A549 (cell line): ENCODE measurements around the gene HK1. TPM values are rescaled to one million over a fixed set of nuclear protein-coding genes. Genes with fewer than 3 reads are reported as not detected.

ENCODE experiments used
- ATAC-seq, 2 experiments: fragments of 200-7000 bp in 1 of 2; fragments of >200 bp in 1 of 2; cut with Nextera tagmentation in 1 of 2; cut with Tn5 transposase in 1 of 2; 3 replicates each; pipeline versions ENCODE4 v1.8.0 to v1.9.1; 2018 to 2020; ENCODE audit warnings: mild to moderate bottlenecking in 1 of 2, moderate library complexity in 1 of 2
- CTCF ChIA-PET: fragments of 300-600 bp; sonication (Branson Sonifier 250); formaldehyde crosslinking; extraction: SDS; loops from one replicate; lab custom pipeline; 2021; ENCODE audit warnings: antibody characterized with exemption, inconsistent platforms; lab: Yijun Ruan, JAX
- POLR2A ChIA-PET: fragments of 350-600 bp; formaldehyde crosslinking; extraction: SDS; loops from one replicate; lab custom pipeline; 2021; ENCODE audit warnings: antibody characterized with exemption, inconsistent platforms; lab: Yijun Ruan, JAX
- DNase-seq, 2 experiments: peaks; one replicate each; pipeline versions ENCODE4 v3.0.0 to v3.0.0-alpha.2; 2011 to 2016; ENCODE audit warnings: low read depth in 1 of 2, low spot score in 1 of 2
- FAIRE-seq: peaks from 2 replicates; lab custom pipeline; 2011; peaks lifted over from hg19 to GRCh38; lab: Jason Lieb, UNC
- H3K27ac ChIP-seq, 2 experiments: fragments of >200 bp; sonication (Bioruptor Twin); formaldehyde crosslinking; 3 replicates each; pipeline ENCODE4 v1.5.1; 2016 to 2017
- H3K4me1 ChIP-seq: fragments of >200 bp; sonication (Bioruptor Twin); formaldehyde crosslinking; 3 replicates; pipeline ENCODE4 v1.6.1; 2016
- H3K4me2 ChIP-seq: fragments of >200 bp; sonication (Bioruptor Twin); formaldehyde crosslinking; 3 replicates; pipeline ENCODE4 v1.6.1; 2016
- H3K4me3 ChIP-seq: fragments of >200 bp; sonication (Bioruptor Twin); formaldehyde crosslinking; 3 replicates; pipeline ENCODE4 v1.5.1; 2016
- H3K9me3 ChIP-seq: fragments of >200 bp; sonication (Bioruptor Twin); formaldehyde crosslinking; 3 replicates; pipeline ENCODE4 v1.6.1; 2016
- ATOH8 ChIP-seq: fragments of 250-450 bp; sonication (Bioruptor Pico); IDR thresholded peaks from 2 replicates; pipeline ENCODE4 v1.5.0; 2020; ENCODE audit warnings: low read depth, mild to moderate bottlenecking, moderate library complexity
- BHLHE40 ChIP-seq: IDR thresholded peaks from 2 replicates; pipeline ENCODE4 v1.6.1; 2012; ENCODE audit warnings: low read depth, low read length, inconsistent platforms
- CBX2 ChIP-seq: fragments of 200-600 bp; sonication (generic); IDR thresholded peaks from 2 replicates; pipeline ENCODE4 v1.6.1; 2016; ENCODE audit warnings: low read depth, mild to moderate bottlenecking, borderline replicate concordance
- CBX8 ChIP-seq: fragments of 200-600 bp; sonication (generic); IDR thresholded peaks from 2 replicates; pipeline ENCODE4 v1.6.1; 2016
- CHD4 ChIP-seq: fragments of 200-600 bp; sonication (generic); IDR thresholded peaks from 2 replicates; pipeline ENCODE4 v1.6.1; 2016; ENCODE audit warnings: antibody characterized with exemption, mild to moderate bottlenecking, borderline replicate concordance
- E2F6 ChIP-seq: IDR thresholded peaks from 2 replicates; pipeline ENCODE4 v1.6.1; 2012; ENCODE audit warnings: low read depth, borderline replicate concordance
- ESRRA ChIP-seq: fragments of 150-350 bp; IDR thresholded peaks from 2 replicates; pipeline ENCODE4 v1.6.1; 2014; ENCODE audit warnings: mild to moderate bottlenecking, low read length, borderline replicate concordance
- FOSL2 ChIP-seq, 2 experiments: fragments of 450-650 bp in 1 of 2; fragments of >200 bp in 1 of 2; sonication (Bioruptor Twin) in 1 of 2; formaldehyde crosslinking; IDR thresholded peaks; 2 replicates each; pipeline versions ENCODE4 v1.5.0 to v1.6.1; 2016 to 2020; ENCODE audit warnings: mild to moderate bottlenecking in 1 of 2, moderate library complexity in 1 of 2
- FOXS1 ChIP-seq: fragments of 250-450 bp; sonication (Bioruptor Pico); IDR thresholded peaks from 2 replicates; pipeline ENCODE4 v1.5.0; 2020; ENCODE audit warnings: mild to moderate bottlenecking, moderate library complexity
- HDAC2 ChIP-seq: fragments of 200-600 bp; sonication (generic); IDR thresholded peaks from 2 replicates; pipeline ENCODE4 v1.6.1; 2016
- JUN ChIP-seq, 2 experiments: fragments of >200 bp; sonication (Bioruptor Twin); formaldehyde crosslinking; IDR thresholded peaks; 2 replicates in 1 of 2; 3 replicates in 1 of 2; pipeline ENCODE4 v1.6.1; 2016 to 2017
- KDM5A ChIP-seq: fragments of 200-600 bp; sonication (generic); IDR thresholded peaks from 2 replicates; pipeline ENCODE4 v1.6.1; 2016; ENCODE audit warnings: antibody characterized with exemption, mild to moderate bottlenecking
- MAX ChIP-seq: IDR thresholded peaks from 2 replicates; pipeline ENCODE4 v1.6.1; 2012
- MYC ChIP-seq: IDR thresholded peaks from 2 replicates; pipeline ENCODE4 v1.6.1; 2012; ENCODE audit warnings: mild to moderate bottlenecking, inconsistent platforms, low read length, improper control_type of control experiment, borderline replicate concordance
- NFE2L2 ChIP-seq: fragments of 150-350 bp; conservative IDR thresholded peaks from 2 replicates; pipeline ENCODE4 v1.6.1; 2014; ENCODE audit warnings: low read length
- NPAS2 ChIP-seq: fragments of 250-450 bp; sonication (Bioruptor Pico); IDR thresholded peaks from 2 replicates; pipeline ENCODE4 v1.8.0; 2022; ENCODE audit warnings: mild to moderate bottlenecking, moderate library complexity, borderline replicate concordance
- PBX3 ChIP-seq: IDR thresholded peaks from 2 replicates; pipeline ENCODE4 v1.6.1; 2012
- PHF8 ChIP-seq: fragments of 200-600 bp; sonication (generic); IDR thresholded peaks from 2 replicates; pipeline ENCODE4 v1.6.1; 2016; ENCODE audit warnings: low read depth, mild to moderate bottlenecking, antibody characterized with exemption, moderate library complexity, borderline replicate concordance
- POLR2A ChIP-seq: IDR thresholded peaks from 2 replicates; pipeline ENCODE4 v1.6.1; 2012; ENCODE audit warnings: mild to moderate bottlenecking, low read length
- RAD21 ChIP-seq, 2 experiments: fragments of >200 bp in 1 of 2; sonication (Bioruptor Twin) in 1 of 2; formaldehyde crosslinking in 1 of 2; IDR thresholded peaks in 1 of 2; conservative IDR thresholded peaks in 1 of 2; 2 replicates in 1 of 2; 3 replicates in 1 of 2; pipeline ENCODE4 v1.6.1; 2012 to 2018; ENCODE audit warnings: inconsistent platforms in 1 of 2
- REST ChIP-seq: fragments of 200-600 bp; sonication (generic); IDR thresholded peaks from 2 replicates; pipeline ENCODE4 v1.6.1; 2016; ENCODE audit warnings: antibody characterized with exemption, mild to moderate bottlenecking, moderate library complexity
- RFX5 ChIP-seq: fragments of 450-650 bp; IDR thresholded peaks from 2 replicates; pipeline ENCODE4 v1.7.1; 2014; ENCODE audit warnings: antibody characterized with exemption, mild to moderate bottlenecking, moderate library complexity
- SMC3 ChIP-seq: fragments of >200 bp; sonication (Bioruptor Twin); formaldehyde crosslinking; IDR thresholded peaks from 3 replicates; pipeline ENCODE4 v1.6.1; 2018; ENCODE audit warnings: inconsistent platforms
- SREBF2 ChIP-seq: fragments of 450-650 bp; IDR thresholded peaks from 2 replicates; pipeline ENCODE4 v1.6.1; 2014; ENCODE audit warnings: mild to moderate bottlenecking, moderate library complexity
- TP53 ChIP-seq: fragments of 250-450 bp; sonication (Bioruptor Pico); IDR thresholded peaks from 2 replicates; pipeline ENCODE4 v1.5.0; 2021; ENCODE audit warnings: mild to moderate bottlenecking, moderate library complexity
- USF2 ChIP-seq: fragments of 450-650 bp; IDR thresholded peaks from 2 replicates; pipeline ENCODE4 v1.6.1; 2014; ENCODE audit warnings: antibody characterized with exemption
- ZFP36 ChIP-seq: fragments of 450-650 bp; IDR thresholded peaks from 2 replicates; pipeline ENCODE4 v1.6.1; 2014; ENCODE audit warnings: borderline replicate concordance; ENCODE audit not compliant: partially characterized antibody
- WGBS: methylation state at CpG from one replicate; pipeline ENCODE4 v1.1.6; 2017; ENCODE audit errors: missing lambda C conversion rate; 5-methylcytosine and 5-hydroxymethylcytosine counted together
- polyA plus RNA-seq, 4 experiments: library from polyadenylated mRNA; depleted of rRNA in 3 of 4; stranded (reverse); fragments of >200 nt; fragmentation: RNase III in 1 of 4; extraction: RNeasy Plus Mini Kit Qiagen cat#74134 plus additional on column Dnase treatment in 1 of 4; gene quantifications; 2 replicates in 3 of 4; 3 replicates in 1 of 4; pipeline ENCODE4 v1.2.3, GENCODE V29; 2011 to 2017

Gene HK1
- polyA plus RNA-seq, 2 of the 4 experiments (the other 2 are of a cell fraction), result 17.3 to 58.9 TPM

- Histone ChIP-seq H3K4me3 (no peak overlapping the region), H3K4me1 (peaks cover 11% of the 10 kb centered on the region), H3K4me2 (no peak overlapping the region), H3K9me3 (no peaks in the 10 kb centered on the region)
- CTCF ChIA-PET, result interaction anchor here (0.8 to 2.8 kb wide), 7 partner anchors 9 to 222 kb away, joined by 3 to 18 read pairs (median 3); no protein-coding TSS in a partner anchor
- 80% methylated on average over 13 of the region's 13 CpGs for WGBS
- no peak for TF ChIP-seq CBX2
- no peak for TF ChIP-seq RFX5
- no peak for TF ChIP-seq KDM5A
- no peak for TF ChIP-seq CBX8
- TF ChIP-seq MYC, result no peak
- no peak for TF ChIP-seq ESRRA
- TF ChIP-seq, all 56 proteins: peak for 0
- no peak; a peak in 2 of 6 replicates for ATAC-seq
- POLR2A ChIA-PET, result no interaction called here
- H3K27ac ChIP-seq, result no peak overlapping the region
- DNase-seq, result no peak
- FAIRE-seq, result no peak
Observed at GRCh38 chr10:69415049-69415448, 136.8 kb downstream of the HK1 start.

- no peak for TF ChIP-seq KDM5A
- no peak for TF ChIP-seq CHD4
- no peak for TF ChIP-seq CBX2
- no peak for TF ChIP-seq SMC3
- no peak for TF ChIP-seq PHF8
- no peak for TF ChIP-seq POLR2A
- no peak for TF ChIP-seq JUN (IDR thresholded peaks at IDR 0.05)
- no peak for TF ChIP-seq USF2
- TF ChIP-seq E2F6, result no peak
- no peak for TF ChIP-seq FOSL2 (IDR thresholded peaks at IDR 0.05)
- TF ChIP-seq FOSL2 (CRISPR knock-in tag; IDR thresholded peaks at IDR 0.05), result no peak
- Histone ChIP-seq H3K4me3 (no peak overlapping the region), H3K9me3 (no peaks in the 10 kb centered on the region), H3K27ac (no peak overlapping the region), H3K4me1 (peaks cover 11% of the 10 kb centered on the region), H3K4me2 (no peak overlapping the region)
- ChIA-PET CTCF (interaction anchor here (0.8 to 5.5 kb wide), 4 partner anchors 34 to 221 kb away, joined by 3 to 44 read pairs (median 4); no protein-coding TSS in a partner anchor), POLR2A (no interaction called here)
- no peak for FAIRE-seq
- DNase-seq, result no peak
- ATAC-seq, result no peak
- 90% methylated on average over 10 of the region's 10 CpGs for WGBS
Observed at GRCh38 chr10:69415951-69416350, 137.7 kb downstream of the HK1 start.

GRCh38 chr10:69416695-69417094 lies 138.4 kb downstream of the HK1 start, which contains the start of gene TACR2:
TACR2 (minus strand) TSS chr10:69416918; CDS start chr10:69416323, 595 bp downstream.
- DNase-seq (no peak), ATAC-seq (no peak), FAIRE-seq (no peak)
- H3K4me2 ChIP-seq, result peak within 1 kb of the TSS; percentile 44; the same call in 2 of the 3 replicates
- peak within 1 kb of the TSS; percentile 11 to 43; a peak in 1 of 6 replicates for H3K27ac ChIP-seq
- ChIA-PET CTCF (interaction anchor here (0.5 to 5.5 kb wide), 9 partner anchors 8 to 225 kb away, joined by 3 to 44 read pairs (median 4); no protein-coding TSS in a partner anchor), POLR2A (no interaction called here)
- peaks cover 11% of the 10 kb centered on the region for H3K4me1 ChIP-seq
- WGBS, result 76% methylated on average over 10 of the region's 10 CpGs
- H3K4me3 ChIP-seq, result no peak within 1 kb of the TSS
- H3K9me3 ChIP-seq, result no peaks in the 10 kb centered on the region
- TF ChIP-seq HDAC2 (no peak), E2F6 (no peak), PBX3 (no peak), SREBF2 (no peak), ATOH8 (CRISPR knock-in tag) (no peak), REST (no peak), RAD21 (conservative IDR thresholded peaks at IDR 0.05 in 1 of 2, IDR thresholded peaks at IDR 0.05 in 1 of 2) (no peak), BHLHE40 (no peak), MAX (no peak), NFE2L2 (no peak), ZFP36 (no peak), NPAS2 (CRISPR knock-in tag) (no peak), FOXS1 (CRISPR knock-in tag) (no peak), TP53 (CRISPR knock-in tag) (no peak)
